Neural cell (in vitro differentiated cells): ENCODE measurements around the gene PLXNC1. TPM values are rescaled to one million over a fixed set of nuclear protein-coding genes. Genes with fewer than 3 reads are reported as not detected.

Experiments
- H2AFZ ChIP-seq: fragments of 200-600, 300-800 bp; sonication (generic), shearing (Covaris generic); 2 replicates; pipeline ENCODE4 v1.6.0; 2014; ENCODE audit warnings: low read depth, mild to moderate bottlenecking, antibody characterized with exemption, low read length, moderate library complexity
- H3F3A ChIP-seq: fragments of 200-600 bp; shearing (Covaris generic); 2 replicates; pipeline ENCODE4 v1.6.1; 2016; ENCODE audit warnings: mild to moderate bottlenecking, moderate library complexity, mixed read lengths, antibody characterized with exemption, low read length; ENCODE audit not compliant: insufficient read depth, poor library complexity, severe bottlenecking
- H3K27ac ChIP-seq: fragments of 200-600, 300-800 bp; sonication (generic), shearing (Covaris generic); 2 replicates; pipeline ENCODE4 v1.5.1; 2014; ENCODE audit warnings: mild to moderate bottlenecking, low read length, moderate library complexity
- H3K27me3 ChIP-seq: fragments of 300-800, 200-600 bp; sonication (generic), shearing (Covaris generic); 2 replicates; pipeline ENCODE4 v1.6.0; 2014; ENCODE audit warnings: mild to moderate bottlenecking, low read depth, low read length, moderate library complexity; ENCODE audit not compliant: insufficient read depth
- H3K36me3 ChIP-seq: fragments of 300-800, 200-600 bp; sonication (generic), shearing (Covaris generic); 2 replicates; pipeline ENCODE4 v1.5.1; 2014; ENCODE audit warnings: mild to moderate bottlenecking, antibody characterized with exemption, low read length, moderate library complexity; ENCODE audit not compliant: insufficient read depth
- H3K4me2 ChIP-seq: fragments of 300-800, 200-600 bp; sonication (generic), shearing (Covaris generic); 2 replicates; pipeline ENCODE4 v1.6.0; 2014; ENCODE audit warnings: mild to moderate bottlenecking, low read length
- H3K4me3 ChIP-seq: fragments of 300-800, 200-600 bp; sonication (generic), shearing (Covaris generic); 2 replicates; pipeline ENCODE4 v1.5.1; 2014; ENCODE audit warnings: mild to moderate bottlenecking, low read length, moderate library complexity
- H3K79me2 ChIP-seq: fragments of 200-600 bp; shearing (Covaris generic); replicated peaks from 2 replicates; pipeline ENCODE4 v1.6.0; 2014; ENCODE audit warnings: mild to moderate bottlenecking, low read length, moderate library complexity; ENCODE audit not compliant: insufficient read depth
- H3K9ac ChIP-seq: fragments of 300-800, 200-600 bp; sonication (generic), shearing (Covaris generic); 2 replicates; pipeline ENCODE4 v1.6.1; 2016; ENCODE audit warnings: mild to moderate bottlenecking, low read length, mixed read lengths
- H3K9me2 ChIP-seq: fragments of 200-600 bp; shearing (Covaris generic); 2 replicates; pipeline ENCODE4 v1.6.1; 2016; ENCODE audit warnings: mild to moderate bottlenecking, low read length, mixed read lengths; ENCODE audit not compliant: insufficient read depth
- H3K9me3 ChIP-seq: fragments of 200-600, 300-800 bp; sonication (generic), shearing (Covaris generic); 2 replicates; pipeline ENCODE4 v1.6.1; 2016; ENCODE audit warnings: mild to moderate bottlenecking, mixed run types, low read length, moderate library complexity, mixed read lengths
- H4K20me1 ChIP-seq: fragments of 200-600 bp; shearing (Covaris generic); 2 replicates; pipeline ENCODE4 v1.6.1; 2016; ENCODE audit warnings: mild to moderate bottlenecking, mixed run types; ENCODE audit not compliant: insufficient read depth
- CTCF ChIP-seq: fragments of 450-650 bp; IDR thresholded peaks from 2 replicates; pipeline ENCODE4 v1.5.1; 2014; ENCODE audit warnings: antibody characterized with exemption, mild to moderate bottlenecking, moderate library complexity; ENCODE audit not compliant: poor library complexity, severe bottlenecking
- EP300 ChIP-seq: fragments of 450-650 bp; conservative IDR thresholded peaks from 2 replicates; pipeline ENCODE4 v1.6.1; 2014; ENCODE audit warnings: antibody characterized with exemption, mild to moderate bottlenecking, moderate library complexity; ENCODE audit not compliant: poor library complexity, severe bottlenecking
- EZH2 ChIP-seq: fragments of 200-600, 300-800 bp; shearing (Covaris generic), sonication (generic); IDR thresholded peaks from 2 replicates; pipeline ENCODE4 v1.6.1; 2014; ENCODE audit warnings: antibody characterized with exemption, low read length, borderline replicate concordance, mild to moderate bottlenecking; ENCODE audit not compliant: insufficient read depth, poor library complexity, severe bottlenecking
- MXI1 ChIP-seq: fragments of 450-650 bp; conservative IDR thresholded peaks from 2 replicates; pipeline ENCODE4 v1.6.1; 2014; ENCODE audit warnings: antibody characterized with exemption, mild to moderate bottlenecking; ENCODE audit not compliant: poor library complexity, severe bottlenecking
- POLR2AphosphoS5 ChIP-seq: IDR thresholded peaks from 2 replicates; pipeline ENCODE4 v1.6.1; 2012
- RAD21 ChIP-seq: fragments of 450-650 bp; conservative IDR thresholded peaks from 2 replicates; pipeline ENCODE4 v1.6.1; 2014; ENCODE audit warnings: antibody characterized with exemption, mild to moderate bottlenecking, moderate library complexity
- REST ChIP-seq: IDR thresholded peaks from 2 replicates; pipeline ENCODE4 v1.6.1; 2012; ENCODE audit warnings: borderline replicate concordance
- SMC3 ChIP-seq: fragments of 450-650 bp; conservative IDR thresholded peaks from 2 replicates; pipeline ENCODE4 v1.6.1; 2014; ENCODE audit warnings: antibody characterized with exemption, mild to moderate bottlenecking, moderate library complexity; ENCODE audit not compliant: poor library complexity
- TAF1 ChIP-seq: IDR thresholded peaks from 2 replicates; pipeline ENCODE4 v1.6.1; 2012; ENCODE audit warnings: low read depth
- polyA plus RNA-seq: library from polyadenylated mRNA; depleted of rRNA; stranded (reverse); fragments of >200 nt; gene quantifications from 2 replicates; pipeline ENCODE4 v1.2.3, GENCODE V29; 2014

Gene PLXNC1
- polyA plus RNA-seq, 1 donor from 2014 or later: 76.3 TPM

- Histone ChIP-seq H3K36me3 (no peaks in the 10 kb centered on the region), H3K4me3 (no peak overlapping the region), H3K27me3 (no peaks in the 10 kb centered on the region), H3K27ac (no peak overlapping the region), H2AFZ (no peak overlapping the region), H4K20me1 (no peaks in the 10 kb centered on the region), H3K9ac (no peak overlapping the region), H3K9me3 (no peaks in the 10 kb centered on the region), H3K4me2 (no peak overlapping the region), H3K79me2 (no peaks in the 10 kb centered on the region), H3F3A (no peaks in the 10 kb centered on the region), H3K9me2 (no peaks in the 10 kb centered on the region)
- TF ChIP-seq CTCF (no peak), EP300 (no peak), RAD21 (no peak), EZH2 (no peak), SMC3 (no peak), MXI1 (no peak), TAF1 (no peak), POLR2AphosphoS5 (no peak), REST (no peak)
Measured at GRCh38 chr12:94099632-94100031, 48.7 kb upstream of the PLXNC1 start.

GRCh38 chr12:94100211-94100627 lies 48.2 kb upstream of the PLXNC1 start:
- Histone ChIP-seq H3K27ac (no peak overlapping the region), H3K4me3 (no peak overlapping the region), H4K20me1 (no peaks in the 10 kb centered on the region), H2AFZ (no peak overlapping the region), H3F3A (no peaks in the 10 kb centered on the region), H3K9me3 (no peaks in the 10 kb centered on the region), H3K27me3 (no peaks in the 10 kb centered on the region), H3K4me2 (no peak overlapping the region), H3K36me3 (no peaks in the 10 kb centered on the region), H3K79me2 (no peaks in the 10 kb centered on the region), H3K9ac (no peak overlapping the region), H3K9me2 (no peaks in the 10 kb centered on the region)
- no peak for TF ChIP-seq EP300
- no peak for TF ChIP-seq POLR2AphosphoS5
- TF ChIP-seq RAD21: no peak
- no peak for TF ChIP-seq CTCF
- TF ChIP-seq EZH2: no peak
- no peak for TF ChIP-seq MXI1
- TF ChIP-seq TAF1: no peak
- no peak for TF ChIP-seq REST
- no peak for TF ChIP-seq SMC3
